WI38 (cell line): ENCODE measurements around the gene OR2M5.

ENCODE experiments used
- H3K4me3 ChIP-seq: 2 replicates; pipeline ENCODE4 v1.5.1; 2011; ENCODE audit warnings: low read depth, mild to moderate bottlenecking, control low read depth, low read length
- CTCF ChIP-seq: IDR thresholded peaks from 2 replicates; pipeline ENCODE4 v1.5.1; 2012; ENCODE audit warnings: low read depth, mild to moderate bottlenecking, control low read depth, low read length

Gene OR2M5

GRCh38 chr1:248140846-248141245 is 4.1 kb upstream of the OR2M5 start:
- no peak overlapping the region for H3K4me3 ChIP-seq
- TF ChIP-seq CTCF: no peak

- no peak overlapping the region for H3K4me3 ChIP-seq
- no peak for TF ChIP-seq CTCF
Observed at GRCh38 chr1:248143311-248143710, 1.6 kb upstream of the OR2M5 start.

- no peak for TF ChIP-seq CTCF
- no peak overlapping the region for H3K4me3 ChIP-seq
Observed at GRCh38 chr1:248152056-248152827, 7.3 kb downstream of the OR2M5 start.

- H3K4me3 ChIP-seq: no peak overlapping the region
- no peak for TF ChIP-seq CTCF
Observed at GRCh38 chr1:248155927-248156326, 11.0 kb downstream of the OR2M5 start.

GRCh38 chr1:248158758-248159157 is 13.8 kb downstream of the OR2M5 start:
- no peak overlapping the region for H3K4me3 ChIP-seq
- TF ChIP-seq CTCF: no peak

- no peak overlapping the region for H3K4me3 ChIP-seq
- TF ChIP-seq CTCF: no peak
Observed at GRCh38 chr1:248164031-248164430, 19.1 kb downstream of the OR2M5 start.

- no peak for TF ChIP-seq CTCF
- no peak overlapping the region for H3K4me3 ChIP-seq
Observed at GRCh38 chr1:248165186-248165585, 20.2 kb downstream of the OR2M5 start.
